GM18870 (cell line): ENCODE data around the gene PPP6R3.
"Not testable (repeated sequence)": the region's sequence is repeated elsewhere in the genome, so short reads cannot be mapped to it uniquely, and the experiment has no call there.

Source experiments
- ATAC-seq: cut with Tn5 transposase; IDR thresholded peaks from one replicate; pipeline ENCODE4 v1.9.1; 2021; ENCODE audit warnings: moderate library complexity; ENCODE audit not compliant: unreplicated experiment

The PPP6R3 gene

DNA sequence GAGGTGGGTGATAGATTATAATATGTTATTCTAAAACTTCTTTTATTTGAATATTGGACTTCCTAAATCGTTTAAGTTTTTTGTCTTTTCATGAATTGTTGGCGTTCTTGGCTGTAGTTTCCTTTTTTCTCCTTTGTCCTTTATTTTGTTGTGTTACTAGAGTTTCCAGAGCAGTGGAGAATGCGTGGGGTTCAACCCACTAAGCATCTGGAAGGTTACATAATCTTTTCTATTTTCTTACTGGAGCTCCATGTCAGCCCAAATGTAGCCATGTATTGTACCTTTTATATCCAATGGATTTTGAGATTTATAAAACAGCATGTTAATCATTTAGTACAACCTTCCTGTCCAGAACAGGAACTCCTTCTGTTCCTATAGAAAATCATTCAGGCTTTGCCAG lies 63.2 kb downstream of the PPP6R3 start:
- no peak for ATAC-seq

DNA sequence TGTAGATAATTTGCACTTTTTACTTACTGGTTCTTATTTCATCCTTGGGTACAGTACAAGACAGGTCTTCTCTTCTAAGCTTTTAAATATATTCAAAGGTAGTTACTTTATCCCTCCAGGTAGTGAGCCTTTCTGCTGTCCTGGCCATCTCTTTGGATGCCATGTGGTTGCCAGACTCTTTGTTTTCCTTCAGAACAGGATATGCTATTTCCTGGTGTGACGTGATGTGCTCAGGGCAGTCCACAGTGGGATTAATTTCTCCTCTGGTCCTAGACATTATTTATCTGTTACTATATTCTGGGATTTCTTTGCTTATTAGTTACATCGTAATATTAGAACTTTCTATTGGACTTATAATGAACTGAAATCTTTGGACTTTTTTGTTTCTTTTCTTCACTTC lies 63.7 kb downstream of the PPP6R3 start:
- ATAC-seq: no peak

DNA sequence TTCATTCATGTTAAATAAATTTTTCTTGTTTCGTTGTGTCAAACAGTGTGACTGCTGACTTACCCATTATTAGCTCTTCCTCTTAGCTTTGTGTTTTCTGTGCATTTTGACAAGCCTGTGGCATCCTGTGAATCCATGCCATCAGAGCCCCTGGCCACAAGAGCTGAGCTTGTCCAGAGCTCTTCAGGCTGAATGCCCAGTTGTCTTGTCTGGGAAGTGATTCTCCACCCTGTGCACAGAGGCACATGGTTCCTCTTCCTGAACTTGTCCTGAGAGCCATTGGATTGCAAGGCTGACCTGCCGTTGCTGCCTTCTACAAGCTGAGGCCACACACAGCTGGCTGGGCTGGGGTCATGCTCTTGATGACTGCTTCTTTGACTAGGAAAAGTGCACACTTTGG lies 64.1 kb downstream of the PPP6R3 start:
- no peak for ATAC-seq

DNA sequence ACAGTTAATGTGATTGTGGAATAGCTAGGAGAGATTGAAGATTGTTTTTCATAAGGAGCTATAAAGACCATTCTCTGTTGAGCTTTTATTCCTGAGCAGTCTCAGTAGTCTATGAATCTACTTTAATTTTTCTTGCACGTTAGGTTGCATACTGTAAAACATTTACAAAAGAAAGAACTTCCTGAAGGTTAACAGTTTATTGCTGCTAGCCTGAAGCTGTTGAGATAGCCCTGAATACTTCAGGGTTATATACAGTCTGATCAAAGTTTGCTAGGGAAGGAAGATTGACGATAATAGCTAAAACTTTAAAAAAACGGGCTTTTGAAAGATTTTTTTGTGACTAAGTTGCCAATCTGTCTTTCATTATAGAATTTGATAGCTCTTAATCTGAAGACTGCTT lies 64.8 kb downstream of the PPP6R3 start:
- ATAC-seq: no peak

DNA sequence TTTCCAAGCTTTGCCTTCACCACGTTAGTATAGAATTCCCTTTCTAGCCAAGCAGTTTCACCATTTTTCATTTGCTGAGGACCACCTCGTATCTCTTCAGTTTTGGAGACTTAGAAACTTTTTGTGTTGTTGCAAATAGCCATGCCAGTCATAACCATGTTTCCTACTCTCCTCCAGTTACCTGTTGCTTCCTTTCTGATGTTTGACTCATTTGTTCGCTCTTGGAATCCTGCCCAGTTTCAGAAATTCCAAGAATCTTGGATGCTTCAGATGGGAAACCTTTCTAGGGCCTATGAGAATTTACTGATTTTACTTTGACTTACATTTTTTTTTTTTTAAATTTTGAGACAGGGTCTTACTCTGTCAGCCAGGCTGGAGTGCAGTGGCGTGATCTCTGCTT lies 65.4 kb downstream of the PPP6R3 start:
- no peak for ATAC-seq

DNA sequence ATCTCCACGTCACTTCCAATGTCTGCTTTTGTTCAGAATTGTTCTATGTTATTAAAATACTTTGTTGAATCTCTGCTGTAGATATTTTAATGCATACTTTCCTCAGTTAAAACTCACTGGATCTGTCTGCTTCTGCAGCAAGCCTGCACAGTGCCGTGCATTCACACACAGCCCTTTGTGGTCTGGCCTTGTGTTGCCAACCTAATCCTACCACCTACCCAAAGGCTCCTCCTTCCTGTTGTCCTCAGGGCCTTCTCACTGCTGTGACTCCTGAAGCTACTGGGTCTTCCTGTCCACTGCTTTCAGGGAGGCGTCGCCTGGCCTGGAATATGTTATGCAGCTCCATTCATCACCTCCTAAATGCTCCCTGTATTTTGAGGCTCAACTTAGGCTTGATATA lies 67.0 kb downstream of the PPP6R3 start:
- no peak for ATAC-seq

DNA sequence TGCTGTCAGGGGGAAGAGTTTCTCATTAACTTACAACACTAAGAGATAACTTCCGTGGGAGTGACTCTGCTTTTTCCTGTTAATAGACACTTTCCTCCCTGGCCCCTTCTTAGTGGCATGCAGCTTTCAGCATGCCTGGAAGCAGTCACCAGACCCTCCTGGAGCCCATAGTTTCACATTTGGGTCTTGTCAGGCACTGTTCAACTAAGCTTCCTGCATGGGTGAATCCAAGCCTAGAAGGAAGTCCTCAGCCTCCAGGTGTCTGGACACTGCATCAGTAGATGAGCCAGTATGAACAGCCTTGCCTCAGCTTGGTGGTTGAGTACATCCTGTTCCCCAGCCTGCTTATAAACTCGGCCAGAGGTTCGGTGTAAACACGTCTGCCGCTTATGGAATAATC lies 68.1 kb downstream of the PPP6R3 start:
- no peak for ATAC-seq

DNA sequence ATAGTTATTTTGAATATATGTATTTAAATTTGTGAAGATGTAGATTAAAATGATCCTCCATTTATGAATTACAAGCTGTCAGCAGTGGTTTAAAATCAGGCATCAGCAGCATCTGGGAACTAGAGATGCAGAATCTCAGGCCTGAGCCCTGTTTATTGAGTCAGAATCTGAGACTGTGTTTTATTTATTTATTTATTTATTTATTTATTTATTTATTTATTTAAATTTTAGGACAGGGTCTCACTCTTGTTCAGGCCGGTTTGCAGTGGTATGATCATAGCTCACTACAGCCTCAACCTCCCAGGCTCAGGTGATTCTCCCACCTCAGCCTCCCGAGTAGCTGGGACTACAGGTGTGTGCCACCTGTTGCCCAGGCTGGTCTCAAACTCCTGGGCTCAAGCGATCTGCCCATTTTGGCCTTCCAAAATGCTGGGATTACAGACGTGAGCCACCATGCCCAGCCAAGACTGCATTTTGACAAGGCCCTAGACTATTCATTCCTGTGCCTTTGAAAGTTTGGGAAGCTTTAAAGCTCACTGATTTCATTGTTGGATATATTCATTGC lies 70.7 kb downstream of the PPP6R3 start:
- no peak for ATAC-seq

DNA sequence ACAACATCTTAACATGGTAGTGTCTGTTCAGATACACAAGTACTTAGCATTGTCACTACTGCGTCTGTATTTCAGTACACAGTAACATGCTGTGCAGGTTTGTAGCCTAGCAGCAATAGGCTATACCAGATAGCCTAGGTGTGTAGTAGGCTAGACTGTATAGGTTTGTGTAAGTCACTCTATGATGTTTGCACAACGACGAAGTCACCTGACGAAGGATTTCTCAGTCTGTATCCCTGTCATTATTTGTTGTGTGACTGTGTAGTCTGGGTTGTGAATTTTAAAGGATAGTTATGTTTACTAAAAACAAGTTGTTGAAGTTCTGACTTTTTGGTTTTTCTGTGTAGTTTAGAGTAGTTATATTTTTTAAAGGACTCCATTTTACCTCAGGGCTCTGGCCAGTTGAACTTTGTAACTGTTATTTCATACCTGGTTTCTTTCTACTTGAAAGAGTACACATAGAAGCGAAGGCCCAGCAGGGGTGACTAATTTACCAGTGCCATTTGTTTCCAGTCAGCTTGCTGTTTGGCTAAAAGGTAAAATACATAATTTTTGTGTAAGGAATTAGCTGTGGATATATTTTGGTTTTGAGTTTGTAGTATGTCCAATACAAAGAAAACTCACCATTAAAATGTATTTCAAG lies 72.3 kb downstream of the PPP6R3 start:
- no peak for ATAC-seq

DNA sequence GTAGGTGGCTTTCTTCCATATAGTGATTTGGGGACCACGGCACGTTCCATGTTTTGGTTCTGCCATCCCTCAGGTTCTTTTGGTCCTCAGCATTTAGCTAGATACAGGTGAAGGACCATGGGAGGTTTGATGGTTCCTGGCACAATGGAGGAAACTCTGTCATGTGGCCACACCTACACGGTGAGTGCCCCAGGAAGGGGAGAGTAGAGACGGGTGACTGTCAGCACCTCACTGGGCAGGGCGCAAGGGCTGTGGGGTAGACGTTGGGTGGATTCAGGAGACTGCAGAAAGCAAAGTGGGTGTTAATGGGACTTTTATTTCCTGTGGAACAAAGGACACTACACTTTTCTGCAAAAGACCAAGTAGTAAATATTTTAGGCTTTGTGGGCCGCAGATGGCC lies 73.4 kb downstream of the PPP6R3 start:
- no peak for ATAC-seq

DNA sequence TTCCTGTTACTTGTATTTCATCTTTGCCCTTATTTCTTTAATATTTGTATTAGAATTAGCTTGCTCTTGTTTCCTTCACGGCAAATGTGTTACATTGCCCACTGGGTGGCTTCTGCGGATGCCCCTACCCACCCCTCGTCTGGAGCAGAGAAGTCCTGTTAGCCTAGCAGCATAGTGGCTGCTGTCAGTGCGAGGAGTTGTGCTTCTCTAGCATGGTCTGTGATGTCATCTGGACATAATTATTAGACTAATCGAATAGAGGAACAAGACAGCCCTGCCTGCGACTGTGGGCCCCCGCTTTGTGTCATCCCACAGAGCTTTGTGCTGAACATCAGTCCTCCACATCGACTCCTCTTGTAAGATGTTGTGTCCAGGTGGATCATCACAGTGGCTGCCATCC lies 74.5 kb downstream of the PPP6R3 start:
- no peak for ATAC-seq

DNA sequence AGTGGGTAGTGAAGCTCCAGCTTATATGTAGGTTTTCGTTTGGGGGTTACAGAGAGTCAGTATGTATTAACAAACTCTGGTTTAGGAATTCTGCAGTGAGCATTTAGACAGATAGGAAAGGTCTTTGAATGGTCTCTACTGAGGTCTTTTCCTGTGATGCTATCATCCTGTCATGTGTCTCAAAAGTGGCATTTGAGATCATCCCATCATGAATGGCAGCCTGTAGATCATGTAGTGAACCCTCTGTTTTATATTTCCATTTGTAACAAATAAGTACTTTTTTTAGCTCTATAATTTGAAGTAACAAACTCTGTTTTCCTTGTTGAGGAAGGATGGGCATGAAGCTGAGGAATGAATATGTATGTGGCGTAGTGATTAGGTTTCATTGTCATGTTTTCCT lies 76.2 kb downstream of the PPP6R3 start:
- no peak for ATAC-seq

DNA sequence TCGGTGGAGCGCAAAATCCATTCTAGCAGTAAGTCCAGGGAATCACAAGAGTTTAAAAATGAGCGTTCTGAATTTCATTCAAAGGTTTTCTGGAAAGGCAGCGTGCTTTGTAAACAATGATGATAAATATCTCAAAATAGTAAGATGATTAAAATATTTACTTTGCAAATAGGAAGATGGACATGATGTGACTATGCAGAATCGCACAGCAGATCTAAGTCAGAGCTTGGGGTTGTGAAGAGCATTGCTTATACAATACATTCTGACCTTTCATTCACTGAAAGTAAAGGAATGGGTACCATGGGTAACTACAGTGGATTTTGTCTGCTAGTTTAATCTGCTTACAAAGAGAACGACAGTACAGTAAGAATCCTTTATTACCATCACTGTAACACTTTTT lies 77.5 kb downstream of the PPP6R3 start:
- no peak for ATAC-seq

DNA sequence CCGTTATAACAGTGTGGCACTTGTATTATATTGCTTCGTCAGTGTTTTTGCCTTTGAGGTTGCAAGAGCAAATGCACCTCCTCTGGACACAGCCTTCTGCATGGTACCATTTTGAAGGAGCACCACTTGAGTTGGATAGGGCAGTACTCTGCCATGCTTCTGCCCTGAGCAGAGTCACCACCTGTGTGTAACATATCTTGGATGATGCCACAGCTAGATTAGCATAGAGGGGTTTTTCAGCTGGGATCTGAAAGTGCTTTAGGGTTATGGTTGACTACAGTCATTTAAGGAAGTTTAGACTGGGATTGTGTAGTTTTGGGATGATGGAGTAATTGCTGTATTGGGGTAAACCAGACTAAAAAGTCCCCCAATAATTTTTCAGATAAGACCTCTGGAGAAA lies 78.8 kb downstream of the PPP6R3 start:
- ATAC-seq: no peak

DNA sequence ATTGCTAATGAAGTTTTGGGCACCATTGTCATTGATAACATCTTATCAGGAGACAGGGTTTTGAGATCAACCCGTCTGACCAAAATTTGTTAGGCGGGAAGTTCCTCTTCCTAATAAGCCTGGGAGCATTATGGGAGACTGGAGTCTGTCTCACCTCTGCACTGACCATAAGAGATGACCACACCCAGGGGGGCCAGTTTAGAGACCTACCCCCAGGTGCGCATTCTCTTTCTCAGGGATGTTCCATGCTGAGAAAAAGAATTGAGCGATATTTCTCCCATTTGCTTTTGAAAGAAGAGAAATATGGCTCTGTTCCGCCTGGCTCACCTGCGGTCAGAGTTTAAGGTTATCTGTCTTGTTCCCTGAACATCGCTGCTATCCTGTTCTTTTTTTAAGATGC lies 80.0 kb downstream of the PPP6R3 start:
- not testable (repeated sequence) for ATAC-seq

DNA sequence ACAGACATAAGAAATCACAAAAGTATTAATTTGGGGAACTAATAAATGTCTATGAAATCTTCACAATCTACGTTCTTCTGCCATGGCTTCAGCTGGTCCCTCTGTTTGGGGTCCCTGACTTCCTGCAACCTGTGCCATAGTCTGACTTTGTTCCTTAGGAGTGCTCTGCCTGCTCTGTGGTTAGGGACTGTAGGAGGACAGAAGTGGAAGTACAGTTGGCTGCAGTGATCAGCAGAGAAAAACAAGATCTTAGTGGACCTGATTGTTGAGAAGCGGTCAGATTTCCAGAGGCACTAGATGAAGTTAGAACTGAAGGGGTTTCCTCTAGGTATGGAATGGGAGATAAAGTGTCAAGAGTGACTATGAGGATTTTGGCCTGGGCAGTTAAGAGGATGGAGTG lies 80.6 kb downstream of the PPP6R3 start:
- no peak for ATAC-seq

DNA sequence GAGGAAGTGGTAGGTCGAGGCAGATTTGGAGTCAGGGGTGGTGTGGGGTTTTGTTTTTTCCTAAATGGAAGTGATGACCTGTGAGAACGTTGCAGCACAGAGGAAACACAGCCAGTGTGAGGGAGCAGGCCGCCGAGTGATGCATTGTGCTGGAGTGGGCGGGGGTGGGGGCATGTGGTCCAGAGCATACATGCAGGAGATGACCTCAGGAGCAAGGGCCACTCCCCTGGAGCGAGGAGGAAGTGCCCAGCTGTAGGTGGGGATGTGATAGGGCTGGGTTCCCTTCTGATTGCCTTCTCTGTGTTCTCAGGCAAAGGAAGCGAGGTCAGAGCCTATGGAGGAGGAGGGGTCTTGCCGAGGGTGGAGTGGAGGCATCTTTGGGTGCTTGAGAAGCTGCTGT lies 81.4 kb downstream of the PPP6R3 start:
- no peak for ATAC-seq

DNA sequence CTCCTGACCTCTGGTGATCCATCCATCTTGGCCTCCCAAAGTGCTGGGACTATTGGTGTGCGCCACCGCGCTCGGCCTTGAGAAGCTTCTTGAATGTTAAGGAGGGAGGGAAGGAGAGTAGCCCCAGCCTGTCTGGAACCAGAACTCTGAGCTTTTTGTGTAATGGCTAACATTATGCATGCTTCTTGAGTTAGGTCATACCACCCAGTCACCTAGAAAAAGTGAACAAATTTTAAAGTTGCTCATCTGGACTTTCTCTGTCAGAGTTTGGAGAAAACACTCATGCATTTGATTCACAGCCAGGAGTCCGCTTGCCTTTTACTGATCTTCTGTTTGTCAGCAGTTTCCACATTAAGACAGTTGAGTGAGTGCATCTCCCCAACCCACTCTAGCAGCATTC lies 82.1 kb downstream of the PPP6R3 start:
- no peak for ATAC-seq

DNA sequence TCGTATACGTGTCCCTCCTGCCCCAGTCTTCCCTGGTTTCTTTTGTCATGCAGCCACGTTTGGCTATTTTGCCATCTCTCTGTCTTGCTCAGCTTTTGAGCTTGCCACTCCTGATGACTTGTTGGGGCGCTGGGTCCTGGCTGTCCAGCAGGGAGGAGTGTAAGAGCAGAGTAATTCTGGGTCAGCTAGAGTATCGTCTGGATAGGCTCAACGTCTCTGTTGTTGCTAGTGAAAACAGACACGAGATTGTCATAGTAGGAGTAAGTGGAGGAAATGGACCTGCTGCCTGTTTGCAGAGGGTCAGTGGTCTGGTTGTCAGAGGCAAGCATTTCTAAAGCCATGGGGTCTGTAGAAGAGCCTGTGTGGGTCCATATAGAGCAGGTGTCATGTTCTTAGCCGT lies 83.0 kb downstream of the PPP6R3 start:
- ATAC-seq: no peak

DNA sequence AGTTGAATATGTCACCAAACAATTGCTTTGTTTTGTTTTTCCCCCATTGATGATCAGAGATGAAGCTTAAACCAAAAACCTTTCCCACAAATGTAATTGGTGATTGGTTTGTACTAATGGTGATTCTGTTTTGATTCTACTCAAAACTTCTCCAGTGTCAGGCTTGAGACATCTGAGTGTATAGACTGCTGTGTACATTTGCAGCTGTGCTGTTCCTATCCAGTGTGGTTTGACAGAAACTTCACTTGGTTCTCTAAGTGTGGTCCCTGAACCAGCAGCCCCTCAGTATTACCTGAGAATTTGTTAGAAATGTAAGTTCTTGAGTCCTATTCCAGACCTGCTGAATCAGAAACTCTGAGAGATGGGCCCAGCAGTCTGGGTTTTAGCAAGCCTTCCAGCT lies 84.8 kb downstream of the PPP6R3 start:
- ATAC-seq: no peak

DNA sequence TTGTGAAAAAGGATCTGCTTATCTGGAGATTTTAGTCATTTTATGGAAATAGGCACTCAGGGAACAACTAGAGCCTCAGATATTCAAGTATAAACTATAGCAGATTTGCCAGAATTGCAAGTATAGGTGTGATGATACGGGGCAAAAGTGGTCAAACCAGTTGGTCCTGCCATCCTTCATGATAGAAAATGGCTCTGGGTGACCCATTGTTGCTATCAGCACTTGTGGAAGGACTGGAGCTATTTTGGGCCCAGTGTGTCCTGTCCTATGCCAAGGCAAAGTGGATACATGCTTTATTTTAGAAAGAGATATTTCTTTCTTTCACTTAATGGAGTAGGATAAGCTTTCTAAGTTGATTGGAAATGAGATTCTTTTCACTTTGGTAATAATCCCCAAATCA lies 85.2 kb downstream of the PPP6R3 start:
- ATAC-seq: no peak

DNA sequence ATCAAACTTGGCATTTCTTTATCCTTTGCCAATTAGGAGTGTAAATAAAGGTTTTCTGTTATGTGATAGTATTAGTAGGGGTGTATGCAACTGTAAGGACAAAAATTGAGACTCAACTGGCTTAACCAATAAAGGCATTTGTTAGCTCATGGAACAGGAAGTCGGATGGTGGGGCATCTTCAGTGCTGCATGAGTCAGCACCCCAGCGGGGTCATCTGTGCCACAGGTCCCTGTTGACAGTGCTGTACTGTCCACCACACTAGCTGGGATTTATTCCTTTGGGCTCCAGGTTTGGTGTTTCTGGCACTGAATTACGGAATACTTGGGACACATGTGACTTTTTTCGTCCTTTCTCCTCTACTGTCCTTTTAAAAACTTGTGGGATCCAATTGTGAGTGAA lies 86.0 kb downstream of the PPP6R3 start:
- no peak for ATAC-seq

DNA sequence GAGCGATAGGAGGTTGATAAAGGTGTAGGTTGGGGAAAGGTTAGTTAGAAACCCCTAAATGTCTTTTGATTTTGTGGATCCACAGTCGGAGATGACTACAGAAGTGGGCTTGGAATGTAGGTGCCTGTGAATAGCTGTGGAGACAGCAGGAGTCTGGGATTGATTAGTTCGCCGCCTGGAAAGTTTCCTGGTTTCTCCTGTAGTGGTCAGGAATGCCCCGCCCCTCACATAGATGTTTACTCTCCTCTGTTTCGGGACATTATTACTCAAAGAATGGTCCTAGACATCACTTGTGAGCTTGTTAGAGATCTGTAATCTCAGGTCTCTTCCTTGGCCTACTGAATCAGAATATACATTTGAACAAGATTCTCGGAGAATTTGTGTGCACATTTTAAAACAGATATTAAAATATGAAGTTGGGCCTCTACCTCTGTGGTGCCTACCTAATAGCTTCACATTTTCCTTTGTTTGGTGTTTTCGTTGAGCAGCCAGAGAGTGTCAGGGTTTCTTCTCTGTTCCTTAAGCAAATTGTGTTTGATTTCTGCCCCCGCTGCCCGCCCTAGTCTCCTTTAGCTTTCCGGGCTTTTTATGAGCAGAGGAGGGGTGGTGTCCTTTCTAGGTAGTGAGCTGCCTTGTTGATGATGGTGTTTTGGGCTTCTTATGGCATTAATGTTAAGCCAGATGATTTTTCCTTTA lies 89.4 kb downstream of the PPP6R3 start:
- no peak for ATAC-seq
